Motor neuron (in vitro differentiated cells): ENCODE measurements around the gene PGAP2. TPM values are rescaled to one million over a fixed set of nuclear protein-coding genes. Genes with fewer than 3 reads are reported as not detected.
"Not testable (repeated sequence)": the region's sequence is repeated elsewhere in the genome, so short reads cannot be mapped to it uniquely, and the experiment has no call there.

ENCODE experiments used
- ATAC-seq, 8 experiments: fragments of 200-7000 bp; cut with Tn5 transposase; replicated peaks in 6 of 8; 2 replicates each; pipeline ENCODE4 v1.8.0; 2021; ENCODE audit warnings: mild to moderate bottlenecking in 8 of 8, moderate library complexity in 8 of 8
- H3K27ac ChIP-seq, 2 donors: fragments of 250-450 bp; sonication (Bioruptor Pico); 2 replicates each; pipeline ENCODE4 v1.9.0; 2021; ENCODE audit warnings: antibody characterized with exemption in 2 of 2, mild to moderate bottlenecking in 2 of 2, moderate library complexity in 1 of 2
- H3K4me1 ChIP-seq, 2 donors: fragments of 250-450 bp; sonication (Bioruptor Pico); replicated peaks in 1 of 2; 2 replicates each; pipeline ENCODE4 v1.6.1; 2021; ENCODE audit warnings: antibody characterized with exemption in 2 of 2, mild to moderate bottlenecking in 2 of 2, moderate library complexity in 1 of 2
- H3K4me3 ChIP-seq, 5 donors: fragments of 250-450 bp; sonication (Bioruptor Pico); 2 replicates each; pipeline ENCODE4 v1.9.0; 2021; ENCODE audit warnings: antibody characterized with exemption in 5 of 5, mild to moderate bottlenecking in 5 of 5, moderate library complexity in 4 of 5
- WGBS, 10 experiments: fragments of 450-650 bp; shearing (Covaris generic); methylation state at CpG; one replicate each; pipeline ENCODE4 v1.0.0; 2022; 5-methylcytosine and 5-hydroxymethylcytosine counted together
- in situ Hi-C, 9 experiments: fragments of 400-800 bp; cut with MboI; loops; one replicate each; pipeline ENCODE4 v1.15.0; 2021; ENCODE audit warnings: low sequenced_read_pairs in 9 of 9, low pct_unique_long_range_greater_than_20kb in 2 of 9; ENCODE audit not compliant: unreplicated experiment in 9 of 9
- total RNA-seq, 8 experiments: library from RNA; unstranded; fragments of 300-600 nt; gene quantifications; 2 replicates each; pipeline versions ENCODE4 v1.2.3 to v1.2.4, GENCODE V29; 2022

The PGAP2 gene
- total RNA-seq, 8 experiments from 2014 or later, result 9.2 to 27.2 (median 15.0) TPM

DNA sequence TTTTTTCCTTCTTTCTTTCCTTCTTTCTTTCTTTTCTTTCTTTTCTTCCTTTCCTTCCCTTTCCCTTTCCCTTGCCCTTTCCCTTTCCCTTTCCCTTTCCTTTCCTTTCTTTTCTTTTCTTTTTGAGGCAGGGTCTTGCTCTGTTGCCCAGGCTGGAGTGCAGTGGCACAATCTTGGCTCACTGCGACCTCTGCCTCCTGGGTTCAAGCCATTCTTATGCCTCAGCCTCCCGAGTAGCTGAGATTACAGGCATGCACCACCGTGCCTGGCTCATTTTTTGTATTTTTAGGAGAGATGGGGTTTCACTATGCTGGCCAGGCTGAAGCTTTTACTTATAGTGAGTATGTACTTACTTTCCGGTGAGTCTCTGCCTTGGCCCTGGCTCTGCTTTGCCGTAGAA lies 6.5 kb downstream of the PGAP2 start:
- H3K4me3 ChIP-seq, in situ Hi-C loops, H3K4me1 ChIP-seq, ATAC-seq, H3K27ac ChIP-seq: not testable (repeated sequence)
- 83 to 100% (median 90%) methylated on average over 2 to 5 of the region's 5 CpGs; no CpG with 5 or more reads in 2 of the 10 experiments for WGBS, 10 experiments

DNA sequence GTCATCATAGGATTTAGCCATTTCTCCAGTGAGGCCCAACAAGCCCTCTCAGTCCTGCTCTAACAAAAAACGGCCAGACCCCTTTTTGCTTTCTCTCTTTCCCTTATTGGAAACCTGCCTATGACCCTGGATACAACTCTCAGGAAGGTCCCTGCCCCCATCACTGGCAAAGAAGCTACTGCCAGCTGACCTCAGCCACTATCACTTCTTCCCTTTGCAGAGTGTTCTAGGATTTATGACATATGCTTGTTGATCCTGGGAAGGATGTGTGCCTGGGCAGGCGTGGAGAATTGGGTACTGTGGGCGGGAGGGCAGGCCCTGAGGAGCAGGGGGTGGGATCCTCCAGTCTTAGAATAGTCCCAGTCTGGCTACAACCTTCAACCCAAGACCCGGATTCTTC lies 7.5 kb downstream of the PGAP2 start:
- no peaks in the 10 kb centered on the region for H3K4me1 ChIP-seq
- H3K27ac ChIP-seq, result no peak overlapping the region
- WGBS, 10 experiments, result 67 to 75% (median 73%) methylated on average over 1 to 3 of the region's 4 CpGs; no CpG with 5 or more reads in 7 of the 10 experiments
- H3K4me3 ChIP-seq, result no peak overlapping the region
- no peak for ATAC-seq
- in situ Hi-C loops, result no loop called here

DNA sequence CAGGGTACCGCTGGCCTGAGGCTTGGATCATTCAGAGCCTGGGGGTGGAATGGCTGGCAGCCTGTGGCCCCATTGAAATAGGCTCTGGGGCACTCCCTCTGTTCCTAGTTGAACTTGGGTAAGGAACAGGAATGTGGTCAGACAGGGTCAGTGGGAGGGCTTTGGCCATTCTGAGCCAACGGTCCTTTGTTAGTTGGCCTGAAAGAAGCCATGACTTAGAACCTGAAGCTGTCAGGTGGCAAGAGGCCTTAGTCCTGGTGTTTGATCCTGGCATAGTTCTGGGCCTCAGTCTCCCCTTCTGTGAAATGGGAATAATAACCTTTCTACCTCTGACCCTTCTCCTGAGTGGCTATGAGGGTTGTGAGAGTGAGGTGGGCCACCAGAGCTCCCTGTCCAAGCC lies 8.3 kb downstream of the PGAP2 start:
- Histone ChIP-seq H3K4me1 (no peaks in the 10 kb centered on the region), H3K27ac (no peak overlapping the region), H3K4me3 (no peak overlapping the region)
- no peak for ATAC-seq
- in situ Hi-C loops, result no loop called here
- 86 to 100% (median 100%) methylated on average over 1 to 2 of the region's 2 CpGs; no CpG with 5 or more reads in 6 of the 10 experiments for WGBS, 10 experiments

DNA sequence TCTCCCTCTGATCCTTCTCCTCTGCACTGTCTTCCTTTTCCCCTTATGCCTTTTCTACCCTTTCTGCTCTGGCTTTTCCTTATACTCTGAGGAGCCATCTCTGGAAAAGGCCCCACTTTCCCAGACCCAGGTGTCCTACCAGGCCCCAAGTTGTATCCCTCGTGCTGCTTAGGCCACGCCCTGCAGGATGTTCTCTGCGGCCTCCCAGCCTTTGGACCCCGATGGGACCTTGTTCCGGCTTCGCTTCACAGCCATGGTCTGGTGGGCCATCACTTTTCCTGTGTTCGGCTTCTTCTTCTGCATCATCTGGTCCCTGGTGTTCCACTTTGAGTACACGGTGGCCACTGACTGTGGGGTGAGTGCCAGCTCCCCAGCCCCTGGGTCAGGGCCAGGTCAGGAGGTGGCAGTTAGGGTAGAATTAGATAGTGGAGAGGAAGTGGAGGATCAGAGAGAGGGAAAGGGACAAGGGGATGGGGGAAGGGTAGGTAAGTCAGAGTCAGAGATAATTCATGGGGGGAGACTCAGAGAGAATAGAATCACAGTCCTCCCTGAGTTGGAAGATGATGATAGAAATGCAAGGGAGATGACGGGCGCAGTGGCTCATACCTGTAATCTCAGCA lies 8.9 kb downstream of the PGAP2 start:
- 20 to 100% (median 92%) methylated on average over 1 to 10 of the region's 10 CpGs; no CpG with 5 or more reads in 2 of the 10 experiments for WGBS, 10 experiments
- Histone ChIP-seq H3K4me3 (no peak overlapping the region), H3K27ac (no peak overlapping the region), H3K4me1 (no peaks in the 10 kb centered on the region)
- no peak for ATAC-seq
- in situ Hi-C loops, result no loop called here

DNA sequence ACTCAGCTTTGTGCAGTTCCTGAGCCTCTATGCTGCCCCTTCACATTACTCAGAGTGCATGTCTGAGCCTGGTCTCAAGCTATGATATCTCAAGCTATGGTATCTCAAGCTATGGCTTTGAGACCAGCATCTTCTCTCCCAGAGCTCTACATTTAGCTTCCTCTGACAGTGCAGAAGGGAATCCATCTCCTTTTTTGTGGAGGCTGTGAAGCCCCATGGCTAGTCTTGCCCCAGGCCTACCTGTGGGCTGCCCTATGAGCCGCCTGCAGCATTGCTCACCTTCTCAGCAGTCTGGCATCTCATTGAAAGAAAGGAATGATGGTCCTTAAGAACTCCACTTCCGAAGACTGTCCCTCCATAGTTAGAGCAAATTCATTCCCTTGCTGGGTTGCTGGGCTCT lies 12.6 kb downstream of the PGAP2 start:
- Histone ChIP-seq H3K4me3 (no peak overlapping the region), H3K27ac (no peak overlapping the region), H3K4me1 (no peaks in the 10 kb centered on the region)
- in situ Hi-C loops, result no loop called here
- ATAC-seq, result no peak
- WGBS, 10 experiments, result 94 to 100% (median 100%) methylated on average over 1 to 2 of the region's 2 CpGs; no CpG with 5 or more reads in 4 of the 10 experiments

DNA sequence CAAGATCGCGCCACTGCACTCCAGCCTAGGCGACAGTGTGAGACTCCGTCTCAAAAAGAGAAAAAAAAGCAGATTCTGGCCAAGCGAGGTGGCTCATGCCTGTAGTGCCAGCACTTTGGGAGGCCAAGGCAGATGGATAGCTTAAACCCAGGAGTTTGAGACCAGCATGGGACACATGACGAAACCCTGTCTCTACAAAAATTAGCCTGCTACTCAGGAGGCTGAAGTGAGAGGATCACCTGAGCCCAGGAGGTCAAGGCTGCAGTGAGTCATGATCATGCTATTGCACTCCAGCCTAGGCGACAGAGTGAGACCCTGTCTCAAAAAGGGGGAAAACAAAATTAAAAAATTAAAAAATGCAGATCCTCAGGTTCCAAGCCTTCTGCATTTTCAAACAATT lies 14.0 kb downstream of the PGAP2 start:
- in situ Hi-C loops, result no loop called here
- no peak for ATAC-seq
- 80 to 100% (median 96%) methylated on average over 2 of the region's 7 CpGs; no CpG with 5 or more reads in 6 of the 10 experiments for WGBS, 10 experiments
- Histone ChIP-seq H3K27ac (no peak overlapping the region), H3K4me3 (no peak overlapping the region), H3K4me1 (peaks cover 0 to 9% of the 10 kb centered on the region in 2 donors)

- H3K27ac ChIP-seq, result no peak overlapping the region
- H3K4me3 ChIP-seq, result no peak overlapping the region
- peaks cover 0 to 9% of the 10 kb centered on the region in 2 donors for H3K4me1 ChIP-seq
- WGBS, 10 experiments, result 80 to 95% (median 90%) methylated on average over 1 to 2 of the region's 3 CpGs; no CpG with 5 or more reads in 7 of the 10 experiments
- in situ Hi-C loops, result no loop called here
- ATAC-seq, result peak in 2 of 8 experiments; percentile 88 to 90
Observed at GRCh38 chr11:3823303-3823702, 14.9 kb downstream of the PGAP2 start.

DNA sequence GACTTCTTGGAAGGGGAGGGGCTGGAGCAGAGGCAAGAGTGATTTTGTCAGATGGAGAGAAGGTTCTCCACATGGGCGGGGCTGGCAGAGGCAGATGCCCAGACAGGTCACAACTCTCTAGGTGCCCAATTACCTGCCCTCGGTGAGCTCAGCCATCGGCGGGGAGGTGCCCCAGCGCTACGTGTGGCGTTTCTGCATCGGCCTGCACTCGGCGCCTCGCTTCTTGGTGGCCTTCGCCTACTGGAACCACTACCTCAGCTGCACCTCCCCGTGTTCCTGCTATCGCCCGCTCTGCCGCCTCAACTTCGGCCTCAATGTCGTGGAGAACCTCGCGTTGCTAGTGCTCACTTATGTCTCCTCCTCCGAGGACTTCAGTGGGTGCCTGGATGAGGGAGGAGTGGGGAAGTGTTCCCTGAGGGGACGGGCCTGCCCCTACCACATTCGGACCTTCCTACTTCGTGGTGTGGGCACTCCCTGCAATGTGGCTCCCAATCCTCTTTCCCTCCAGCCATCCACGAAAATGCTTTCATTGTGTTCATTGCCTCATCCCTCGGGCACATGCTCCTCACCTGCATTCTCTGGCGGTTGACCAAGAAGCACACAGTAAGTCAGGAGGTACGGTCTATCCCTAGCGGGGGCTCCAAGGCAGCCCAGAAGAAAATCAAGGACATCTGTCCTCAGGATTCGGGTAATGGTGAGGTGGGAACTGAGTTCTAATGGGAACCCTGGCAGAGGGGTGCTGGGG lies 15.6 kb downstream of the PGAP2 start:
- Histone ChIP-seq H3K27ac (no peak overlapping the region), H3K4me3 (no peak overlapping the region), H3K4me1 (peaks cover 0 to 9% of the 10 kb centered on the region in 2 donors)
- in situ Hi-C loops, result no loop called here
- ATAC-seq, result no peak
- WGBS, 10 experiments, result 78 to 100% (median 93%) methylated on average over 1 to 21 of the region's 30 CpGs; no CpG with 5 or more reads in 4 of the 10 experiments

DNA sequence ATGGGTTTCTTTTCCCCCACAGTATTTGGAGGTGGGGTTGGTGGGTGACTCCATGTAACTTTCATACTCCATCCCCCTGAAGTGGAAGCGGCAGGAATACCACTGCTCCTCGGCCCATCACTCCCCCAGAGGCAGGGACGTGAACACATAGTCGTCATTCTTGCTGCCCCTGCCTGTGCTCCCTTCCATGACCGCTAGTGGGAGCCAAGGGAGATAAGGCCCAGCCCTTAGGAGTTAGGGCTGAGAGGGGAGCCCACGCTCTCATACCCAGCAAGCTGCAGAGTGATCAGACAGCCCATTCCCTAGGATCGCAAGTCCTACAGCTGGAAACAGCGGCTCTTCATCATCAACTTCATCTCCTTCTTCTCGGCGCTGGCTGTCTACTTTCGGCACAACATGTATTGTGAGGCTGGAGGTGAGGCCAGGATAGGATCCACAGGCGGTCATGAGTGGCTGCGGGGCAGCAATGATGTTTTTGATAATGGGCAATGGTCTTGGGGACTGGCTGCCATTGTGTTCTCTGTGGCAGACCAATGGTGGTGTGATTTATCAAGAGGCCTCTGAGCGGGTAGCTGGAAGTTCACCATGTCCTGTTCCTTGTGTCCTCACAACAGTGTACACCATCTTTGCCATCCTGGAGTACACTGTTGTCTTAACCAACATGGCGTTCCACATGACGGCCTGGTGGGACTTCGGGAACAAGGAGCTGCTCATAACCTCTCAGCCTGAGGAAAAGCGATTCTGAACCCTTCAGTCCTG lies 16.5 kb downstream of the PGAP2 start:
- Histone ChIP-seq H3K27ac (no peak overlapping the region), H3K4me1 (peaks cover 0 to 9% of the 10 kb centered on the region in 2 donors), H3K4me3 (no peak overlapping the region)
- in situ Hi-C loops, result loop anchor here in 1 of 9 experiments (25.0 kb wide), 1 partner anchor 262 kb away; the partner anchor contains the start of gene RRM1
- WGBS, 10 experiments, result 71 to 82% methylated on average over 3 to 12 of the region's 18 CpGs; no CpG with 5 or more reads in 8 of the 10 experiments
- peak in 6 of 8 experiments; percentile 16 to 93 (median 34) for ATAC-seq

- 80 to 100% (median 89%) methylated on average over 1 to 4 of the region's 8 CpGs; no CpG with 5 or more reads in 5 of the 10 experiments for whole genome bisulfite sequencing, 10 experiments
- peaks cover 0 to 9% of the 10 kb centered on the region in 2 donors for H3K4me1 ChIP-seq
- no peak for ATAC-seq
- no peak overlapping the region for H3K27ac ChIP-seq
- in situ Hi-C loops, result loop anchor here in 1 of 9 experiments (25.0 kb wide), 1 partner anchor 262 kb away; the partner anchor contains the start of gene RRM1
- no peak overlapping the region for H3K4me3 ChIP-seq
Observed at GRCh38 chr11:3825473-3826154, 17.3 kb downstream of the PGAP2 start.

DNA sequence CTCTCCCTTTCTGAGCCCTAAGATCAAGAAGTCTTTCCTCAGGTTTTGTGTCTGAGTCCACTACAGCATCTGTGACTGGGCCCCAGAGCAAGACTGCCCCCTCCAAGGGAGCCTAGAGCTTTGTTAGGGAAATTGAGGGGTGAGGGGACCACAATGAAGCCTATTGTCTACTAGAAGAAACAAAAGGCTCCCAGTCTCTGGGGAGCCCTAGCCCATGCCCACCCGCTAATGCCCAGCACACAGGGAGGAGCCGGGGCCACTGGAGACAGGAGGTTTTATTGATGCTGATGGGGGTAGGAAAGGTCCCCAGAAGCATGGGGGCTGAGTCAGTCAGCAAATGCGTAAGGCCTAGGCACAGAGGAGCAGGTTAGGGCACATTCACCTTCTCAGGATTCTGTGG lies 18.4 kb downstream of the PGAP2 start:
- peak in 3 of 8 experiments; percentile 40 to 80 (median 79) for ATAC-seq
- Histone ChIP-seq H3K27ac (peak overlapping the region in 1 of 2 donors; percentile 13), H3K4me3 (no peak overlapping the region), H3K4me1 (peaks cover 0 to 9% of the 10 kb centered on the region in 2 donors)
- in situ Hi-C loops, result loop anchor here in 1 of 9 experiments (25.0 kb wide), 1 partner anchor 261 kb away; the partner anchor contains the start of gene RRM1
- 0 to 86% (median 80%) methylated on average over 1 of the region's 3 CpGs; no CpG with 5 or more reads in 7 of the 10 experiments for WGBS, 10 experiments
